AG04450 (cell line): ENCODE results near the gene NME9. TPM values are rescaled to one million over a fixed set of nuclear protein-coding genes. Genes with fewer than 3 reads are reported as not detected.
"Not testable (repeated sequence)": the region's sequence is repeated elsewhere in the genome, so short reads cannot be mapped to it uniquely, and the experiment has no call there.

Experiments
- CTCF ChIA-PET: fragments of 300-600, 350-600 bp; formaldehyde crosslinking; extraction: SDS; loops from one replicate; lab custom pipeline; 2022; ENCODE audit warnings: antibody characterized with exemption, inconsistent platforms; lab: Charles Lee
- POLR2A ChIA-PET: fragments of 350-600 bp; formaldehyde crosslinking; extraction: SDS; loops from one replicate; lab custom pipeline; 2021; ENCODE audit warnings: antibody characterized with exemption, inconsistent platforms; lab: Yijun Ruan, JAX
- DNase-seq: peaks from one replicate; pipeline ENCODE4 v3.0.0-alpha.2; 2011; ENCODE audit warnings: low read depth, low spot score
- H3K27ac ChIP-seq: one replicate; pipeline ENCODE4 v1.5.1; 2012; ENCODE audit warnings: low read depth, low read length, control low read depth
- H3K27me3 ChIP-seq: one replicate; pipeline ENCODE4 v1.6.0; 2012; ENCODE audit warnings: low read length; ENCODE audit not compliant: control insufficient read depth, insufficient read depth
- H3K4me3 ChIP-seq: 2 replicates; pipeline ENCODE4 v1.5.1; 2011; ENCODE audit warnings: mild to moderate bottlenecking, low read depth, low read length, control low read depth
- H3K9me3 ChIP-seq: 2 replicates; pipeline ENCODE4 v1.5.1; 2012; ENCODE audit warnings: low read length; ENCODE audit not compliant: control insufficient read depth, insufficient read depth
- polyA minus RNA-seq: library from RNA; depleted of rRNA, polyadenylated mRNA; stranded (reverse); fragments of >200 nt; gene quantifications from 2 replicates; pipeline ENCODE4 v1.2.3, GENCODE V29; 2011; rRNA and poly(A)+ RNA removed
- polyA plus RNA-seq: library from polyadenylated mRNA; depleted of rRNA; stranded (reverse); fragments of >200 nt; gene quantifications from 2 replicates; pipeline ENCODE4 v1.2.3, GENCODE V29; 2011; rRNA removed
- TF ChIP-seq, protein P1 (sequence below): IDR thresholded peaks from 2 replicates; pipeline ENCODE4 v1.5.1; 2011; ENCODE audit warnings: low read depth, low read length, control low read depth, inconsistent platforms

The NME9 gene, protein sequence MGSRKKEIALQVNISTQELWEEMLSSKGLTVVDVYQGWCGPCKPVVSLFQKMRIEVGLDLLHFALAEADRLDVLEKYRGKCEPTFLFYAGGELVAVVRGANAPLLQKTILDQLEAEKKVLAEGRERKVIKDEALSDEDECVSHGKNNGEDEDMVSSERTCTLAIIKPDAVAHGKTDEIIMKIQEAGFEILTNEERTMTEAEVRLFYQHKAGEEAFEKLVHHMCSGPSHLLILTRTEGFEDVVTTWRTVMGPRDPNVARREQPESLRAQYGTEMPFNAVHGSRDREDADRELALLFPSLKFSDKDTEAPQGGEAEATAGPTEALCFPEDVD
- 0.19 TPM in 1 of 2 replicates, not detected in the other for polyA plus RNA-seq
- polyA minus RNA-seq = 0.22 TPM in 1 of 2 replicates, not detected in the other

DNA sequence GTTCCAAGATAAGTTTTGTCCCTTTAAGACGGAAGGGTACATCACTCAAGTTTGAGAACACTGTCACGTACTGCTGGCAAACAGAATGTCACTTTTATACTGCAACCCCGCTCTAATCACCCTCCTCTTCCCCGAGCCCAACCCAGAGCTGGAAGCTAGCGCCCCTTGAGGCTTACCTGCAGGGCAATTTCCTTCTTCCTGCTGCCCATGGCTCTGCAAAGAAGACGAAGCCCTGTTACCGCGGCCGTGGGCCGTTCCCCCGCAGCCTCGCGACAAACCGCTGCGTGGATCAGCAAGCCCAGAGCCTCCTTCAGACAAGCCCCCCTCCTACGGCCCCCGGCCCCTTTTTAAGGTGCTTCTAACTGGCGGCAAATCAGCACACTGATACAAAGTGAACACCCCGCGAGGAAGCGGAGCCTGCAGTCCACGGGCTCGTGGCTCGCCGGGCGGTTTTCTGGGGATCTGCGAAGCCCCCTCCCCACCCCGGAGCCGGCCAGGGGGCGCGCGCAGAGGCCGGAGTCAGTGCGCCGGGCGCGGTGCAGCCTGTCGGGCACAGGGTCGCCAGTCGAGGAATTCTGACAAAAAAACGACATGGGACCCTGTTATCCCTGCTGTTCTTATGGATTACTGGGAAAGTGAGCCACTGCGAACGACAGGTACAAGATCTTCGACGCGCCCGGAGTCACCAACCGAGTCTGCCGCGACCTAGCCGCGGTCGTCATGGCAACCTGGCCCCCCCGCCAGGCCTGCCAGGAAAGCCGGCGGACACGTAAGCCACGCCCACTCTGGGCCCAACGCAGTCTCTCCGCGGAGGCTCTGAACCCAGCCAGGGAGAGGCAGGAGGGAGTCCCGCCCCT, at the start of gene NME9:
Gene NME9, minus strand, starts transcription at position 725 of the 857 bp plus-strand sequence. Its CDS starts 516 bp downstream, at position 209.
- Histone ChIP-seq H3K4me3 (peak within 1 kb of the TSS; percentile 68), H3K27ac (no peak within 1 kb of the TSS), H3K9me3 (no peaks in the 10 kb centered on the region; the same call in 1 of the 2 replicates), H3K27me3 (peaks cover 5% of the 10 kb centered on the region)
- ChIA-PET CTCF (interaction anchor here (0.6 to 5.2 kb wide), 11 partner anchors 9 to 1932 kb away, joined by 3 to 36 read pairs (median 4); partner anchors contain the start of gene MRAS), POLR2A (interaction anchor here (0.6 kb wide), 1 partner anchor 365 kb away, joined by 3 read pairs; no protein-coding TSS in a partner anchor)
- peak; percentile 55 for DNase-seq
- TF ChIP-seq, protein P1, sequence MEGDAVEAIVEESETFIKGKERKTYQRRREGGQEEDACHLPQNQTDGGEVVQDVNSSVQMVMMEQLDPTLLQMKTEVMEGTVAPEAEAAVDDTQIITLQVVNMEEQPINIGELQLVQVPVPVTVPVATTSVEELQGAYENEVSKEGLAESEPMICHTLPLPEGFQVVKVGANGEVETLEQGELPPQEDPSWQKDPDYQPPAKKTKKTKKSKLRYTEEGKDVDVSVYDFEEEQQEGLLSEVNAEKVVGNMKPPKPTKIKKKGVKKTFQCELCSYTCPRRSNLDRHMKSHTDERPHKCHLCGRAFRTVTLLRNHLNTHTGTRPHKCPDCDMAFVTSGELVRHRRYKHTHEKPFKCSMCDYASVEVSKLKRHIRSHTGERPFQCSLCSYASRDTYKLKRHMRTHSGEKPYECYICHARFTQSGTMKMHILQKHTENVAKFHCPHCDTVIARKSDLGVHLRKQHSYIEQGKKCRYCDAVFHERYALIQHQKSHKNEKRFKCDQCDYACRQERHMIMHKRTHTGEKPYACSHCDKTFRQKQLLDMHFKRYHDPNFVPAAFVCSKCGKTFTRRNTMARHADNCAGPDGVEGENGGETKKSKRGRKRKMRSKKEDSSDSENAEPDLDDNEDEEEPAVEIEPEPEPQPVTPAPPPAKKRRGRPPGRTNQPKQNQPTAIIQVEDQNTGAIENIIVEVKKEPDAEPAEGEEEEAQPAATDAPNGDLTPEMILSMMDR = peak; percentile 79

DNA sequence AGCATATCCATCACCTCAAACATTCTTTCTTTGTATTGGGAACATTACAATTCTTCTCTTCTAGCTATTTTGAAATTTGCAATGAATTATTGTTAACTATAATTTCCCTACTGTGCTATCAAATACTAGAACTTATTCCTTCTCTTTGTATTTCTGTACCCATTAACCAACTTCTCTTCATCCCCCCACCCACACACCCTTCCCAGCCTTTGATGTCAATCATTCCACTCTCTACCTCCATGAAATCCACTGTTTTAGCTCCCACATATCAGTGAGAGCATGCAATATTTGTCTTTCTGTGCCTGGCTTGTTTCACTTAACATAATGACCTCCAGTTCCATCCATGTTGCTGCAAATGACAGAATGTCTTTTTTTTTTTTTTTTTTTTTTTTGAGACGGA, 49.3 kb upstream of the NME9 start:
- POLR2A ChIA-PET = no interaction called here
- Histone ChIP-seq H3K9me3 (no peaks in the 10 kb centered on the region), H3K27ac (no peak overlapping the region), H3K27me3 (no peaks in the 10 kb centered on the region), H3K4me3 (no peak overlapping the region)
- DNase-seq = no peak
- TF ChIP-seq, protein P1 = no peak
- CTCF ChIA-PET = no interaction called here

DNA sequence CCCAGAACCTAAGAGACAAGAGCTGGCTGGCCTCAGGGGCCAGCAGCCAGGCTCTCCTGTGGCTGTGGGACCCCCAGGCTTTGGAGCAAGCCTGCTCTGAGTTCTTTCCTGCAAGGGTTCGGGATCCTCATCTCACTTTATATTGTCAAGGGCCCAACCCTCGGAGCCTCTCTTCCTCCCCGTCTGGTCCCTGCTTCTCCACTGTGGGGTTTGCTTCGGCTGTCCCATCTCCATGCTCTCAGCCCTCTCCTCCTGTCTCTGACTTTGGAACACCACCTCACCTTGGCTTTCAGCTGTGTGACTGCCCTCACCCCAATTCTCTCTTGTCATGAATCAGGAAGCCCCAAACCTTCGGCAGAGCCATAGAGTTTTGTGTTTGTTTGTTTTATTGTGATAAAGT, 48.7 kb upstream of the NME9 start:
- Histone ChIP-seq H3K27me3 (no peaks in the 10 kb centered on the region), H3K27ac (no peak overlapping the region), H3K9me3 (no peaks in the 10 kb centered on the region), H3K4me3 (no peak overlapping the region)
- no peak for DNase-seq
- TF ChIP-seq, protein P1 = no peak
- ChIA-PET CTCF (no interaction called here), POLR2A (no interaction called here)

DNA sequence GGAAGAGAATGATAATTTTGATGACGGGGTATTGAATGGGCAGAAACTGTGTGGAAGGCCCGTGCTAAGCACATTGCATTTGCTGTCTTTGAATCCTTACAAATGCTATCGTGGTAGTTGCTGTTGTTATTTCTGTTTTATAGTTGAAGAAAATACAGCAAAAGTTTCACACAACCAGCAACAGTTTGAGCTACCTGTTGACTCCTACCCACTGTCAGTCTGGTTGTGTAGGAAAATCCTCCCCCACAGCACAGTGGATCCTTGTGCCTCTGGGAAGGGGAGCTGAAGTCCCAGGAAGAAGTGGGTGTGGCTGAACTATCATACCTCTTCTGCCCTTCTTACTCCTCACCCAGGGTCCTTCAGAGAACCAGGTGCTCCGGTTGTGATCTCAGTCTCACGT, 48.2 kb upstream of the NME9 start:
- no peaks in the 10 kb centered on the region for H3K9me3 ChIP-seq
- no peaks in the 10 kb centered on the region for H3K27me3 ChIP-seq
- ChIA-PET CTCF (no interaction called here), POLR2A (no interaction called here)
- no peak overlapping the region for H3K27ac ChIP-seq
- DNase-seq = no peak
- TF ChIP-seq, protein P1 = no peak
- no peak overlapping the region for H3K4me3 ChIP-seq

DNA sequence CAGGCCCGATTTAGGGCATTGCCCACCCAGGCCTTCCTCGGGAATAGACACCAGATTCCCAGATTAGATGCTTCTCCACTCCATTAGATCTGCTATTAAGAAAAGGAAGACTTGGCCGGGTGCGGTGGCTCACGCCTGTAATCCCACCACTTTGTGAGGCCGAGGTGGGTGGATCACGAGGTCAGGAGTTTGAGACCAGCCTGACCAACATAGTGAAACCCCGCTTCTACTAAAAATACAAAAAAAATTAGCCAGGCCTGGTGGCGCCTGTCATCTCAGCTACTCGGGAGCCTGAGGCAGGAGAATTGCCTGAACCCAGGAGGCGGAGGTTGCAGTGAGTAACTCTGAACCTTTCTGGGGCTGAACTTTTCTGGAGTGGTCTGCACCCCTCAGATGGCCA, 47.6 kb upstream of the NME9 start:
- H3K4me3 ChIP-seq, H3K27ac ChIP-seq, DNase-seq, H3K27me3 ChIP-seq, H3K9me3 ChIP-seq, POLR2A ChIA-PET: not testable (repeated sequence)
- CTCF ChIA-PET = interaction anchor here (0.9 kb wide), 1 partner anchor 40 kb away, joined by 4 read pairs; no protein-coding TSS in a partner anchor
